Fibroblast of pulmonary artery (primary cell): ENCODE data around the gene HCRTR2.

ENCODE experiments used
- DNase-seq: peaks from one replicate; pipeline ENCODE4 v3.0.0-alpha.2; 2010; ENCODE audit warnings: low read depth
- H3K4me3 ChIP-seq: replicated peaks from 2 replicates; pipeline ENCODE4 v1.5.1; 2011; ENCODE audit warnings: low read depth, mild to moderate bottlenecking, control low read depth, low read length, moderate library complexity
- TF ChIP-seq, protein P1 (sequence below): IDR thresholded peaks from 2 replicates; pipeline ENCODE4 v1.5.1; 2011; ENCODE audit warnings: mild to moderate bottlenecking, control low read depth, low read length, inconsistent platforms; ENCODE audit errors: missing control alignments

Gene HCRTR2

DNA sequence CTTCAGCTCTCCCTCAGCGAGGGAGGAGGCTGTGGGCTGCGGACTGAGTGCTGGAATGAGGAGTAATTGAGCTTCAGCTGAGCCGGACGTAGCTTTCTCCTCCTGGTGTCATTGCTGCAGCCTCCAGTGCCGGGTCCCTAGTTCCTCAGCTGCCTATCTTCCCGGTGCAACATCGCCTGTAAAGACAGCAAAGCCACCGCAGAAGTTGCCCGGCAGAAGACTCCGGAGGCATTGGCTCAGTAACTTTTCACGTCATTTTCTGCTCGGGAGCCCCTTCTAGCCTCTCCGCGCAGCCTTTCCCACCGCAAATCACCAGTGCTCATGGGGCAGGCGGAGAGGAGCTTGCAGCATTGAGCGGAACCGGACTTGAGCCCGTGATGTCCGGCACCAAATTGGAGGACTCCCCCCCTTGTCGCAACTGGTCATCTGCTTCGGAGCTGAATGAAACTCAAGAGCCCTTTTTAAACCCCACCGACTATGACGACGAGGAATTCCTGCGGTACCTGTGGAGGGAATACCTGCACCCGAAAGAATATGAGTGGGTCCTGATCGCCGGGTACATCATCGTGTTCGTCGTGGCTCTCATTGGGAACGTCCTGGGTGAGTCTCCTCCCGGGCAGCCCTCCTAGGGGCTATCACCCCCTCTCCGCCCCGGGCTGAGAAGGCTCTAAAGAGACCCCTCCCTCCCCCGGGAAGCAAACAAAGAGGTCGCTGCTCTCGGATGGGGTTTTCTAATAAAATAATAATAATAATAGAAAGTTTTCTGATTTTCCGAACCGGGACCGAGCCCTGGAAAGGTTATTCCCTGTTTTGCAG lies at the start of gene HCRTR2:
Gene HCRTR2, plus strand, starts transcription at position 305 of the 816 bp plus-strand sequence. Its CDS starts 73 bp downstream, at position 378.
- H3K4me3 ChIP-seq: no peak within 1 kb of the TSS

DNA sequence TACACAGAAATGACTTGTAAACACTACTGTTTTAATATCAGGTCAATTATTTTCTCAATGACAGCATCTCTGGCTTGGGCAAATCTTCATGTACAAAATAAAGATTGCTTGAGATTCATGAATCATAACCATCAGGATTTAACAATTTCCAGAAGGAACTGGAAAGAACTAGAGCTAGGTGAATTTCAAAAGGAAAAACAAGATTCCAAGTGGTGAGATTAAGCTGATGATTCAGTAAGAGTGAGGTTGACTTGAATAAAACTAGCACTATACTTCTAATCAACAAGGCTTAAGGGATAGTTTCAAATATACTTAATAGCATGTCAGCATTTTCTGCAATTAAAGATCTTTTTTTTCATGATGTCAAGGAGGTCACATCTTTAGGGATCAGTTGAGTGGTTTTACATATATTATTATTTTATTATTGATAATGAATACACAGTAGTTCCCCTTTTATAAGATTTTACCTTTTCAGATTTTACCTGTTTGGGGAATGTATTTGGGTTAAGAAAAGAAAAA lies 43.5 kb upstream of the HCRTR2 start:
- TF ChIP-seq, protein P1, sequence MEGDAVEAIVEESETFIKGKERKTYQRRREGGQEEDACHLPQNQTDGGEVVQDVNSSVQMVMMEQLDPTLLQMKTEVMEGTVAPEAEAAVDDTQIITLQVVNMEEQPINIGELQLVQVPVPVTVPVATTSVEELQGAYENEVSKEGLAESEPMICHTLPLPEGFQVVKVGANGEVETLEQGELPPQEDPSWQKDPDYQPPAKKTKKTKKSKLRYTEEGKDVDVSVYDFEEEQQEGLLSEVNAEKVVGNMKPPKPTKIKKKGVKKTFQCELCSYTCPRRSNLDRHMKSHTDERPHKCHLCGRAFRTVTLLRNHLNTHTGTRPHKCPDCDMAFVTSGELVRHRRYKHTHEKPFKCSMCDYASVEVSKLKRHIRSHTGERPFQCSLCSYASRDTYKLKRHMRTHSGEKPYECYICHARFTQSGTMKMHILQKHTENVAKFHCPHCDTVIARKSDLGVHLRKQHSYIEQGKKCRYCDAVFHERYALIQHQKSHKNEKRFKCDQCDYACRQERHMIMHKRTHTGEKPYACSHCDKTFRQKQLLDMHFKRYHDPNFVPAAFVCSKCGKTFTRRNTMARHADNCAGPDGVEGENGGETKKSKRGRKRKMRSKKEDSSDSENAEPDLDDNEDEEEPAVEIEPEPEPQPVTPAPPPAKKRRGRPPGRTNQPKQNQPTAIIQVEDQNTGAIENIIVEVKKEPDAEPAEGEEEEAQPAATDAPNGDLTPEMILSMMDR: no peak
- no peak overlapping the region for H3K4me3 ChIP-seq
- no peak for DNase-seq

More for the DNA sequence above, at the start of gene HCRTR2:
- DNase-seq: no peak
- TF ChIP-seq, protein P1: no peak

DNA sequence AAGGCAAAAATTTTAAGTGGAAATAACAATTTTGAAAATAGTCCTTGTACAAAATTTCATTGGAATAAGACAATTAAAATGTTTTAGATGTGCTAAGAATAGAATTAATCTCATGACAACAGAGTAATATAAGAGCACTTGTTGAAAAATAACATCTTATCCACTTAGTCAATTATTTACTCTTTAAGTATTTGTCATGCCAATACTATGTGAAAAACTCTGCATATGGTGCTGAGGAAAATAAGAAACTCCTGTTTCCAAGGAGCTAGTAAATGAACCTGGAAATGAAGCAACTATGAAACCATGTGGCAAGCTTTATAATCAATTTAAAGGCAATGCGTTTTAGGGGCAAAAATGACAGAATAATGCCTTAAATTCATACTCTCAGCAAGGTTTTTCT lies 42.7 kb upstream of the HCRTR2 start:
- H3K4me3 ChIP-seq: no peak overlapping the region
- no peak for DNase-seq
- TF ChIP-seq, protein P1: no peak

DNA sequence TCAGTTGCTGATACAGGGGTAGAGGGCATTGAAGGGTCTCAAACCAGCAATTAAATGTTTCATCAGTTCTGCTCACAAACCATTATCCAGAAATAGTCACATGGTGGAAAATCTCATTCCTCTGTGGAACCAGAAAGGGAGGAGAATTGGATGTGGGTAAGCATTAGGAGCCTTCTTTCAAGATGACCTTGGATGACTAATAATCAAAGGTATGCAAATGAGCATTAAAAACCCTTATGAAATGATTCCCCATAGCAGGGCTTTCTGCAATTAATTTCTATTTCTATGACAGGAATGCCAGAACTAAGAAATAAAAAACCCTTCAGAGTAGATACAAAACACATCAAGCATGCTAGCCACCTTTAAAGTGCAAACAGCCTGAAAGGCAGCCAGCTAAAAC lies 37.4 kb upstream of the HCRTR2 start:
- TF ChIP-seq, protein P1: no peak
- no peak for DNase-seq
- H3K4me3 ChIP-seq: no peak overlapping the region

DNA sequence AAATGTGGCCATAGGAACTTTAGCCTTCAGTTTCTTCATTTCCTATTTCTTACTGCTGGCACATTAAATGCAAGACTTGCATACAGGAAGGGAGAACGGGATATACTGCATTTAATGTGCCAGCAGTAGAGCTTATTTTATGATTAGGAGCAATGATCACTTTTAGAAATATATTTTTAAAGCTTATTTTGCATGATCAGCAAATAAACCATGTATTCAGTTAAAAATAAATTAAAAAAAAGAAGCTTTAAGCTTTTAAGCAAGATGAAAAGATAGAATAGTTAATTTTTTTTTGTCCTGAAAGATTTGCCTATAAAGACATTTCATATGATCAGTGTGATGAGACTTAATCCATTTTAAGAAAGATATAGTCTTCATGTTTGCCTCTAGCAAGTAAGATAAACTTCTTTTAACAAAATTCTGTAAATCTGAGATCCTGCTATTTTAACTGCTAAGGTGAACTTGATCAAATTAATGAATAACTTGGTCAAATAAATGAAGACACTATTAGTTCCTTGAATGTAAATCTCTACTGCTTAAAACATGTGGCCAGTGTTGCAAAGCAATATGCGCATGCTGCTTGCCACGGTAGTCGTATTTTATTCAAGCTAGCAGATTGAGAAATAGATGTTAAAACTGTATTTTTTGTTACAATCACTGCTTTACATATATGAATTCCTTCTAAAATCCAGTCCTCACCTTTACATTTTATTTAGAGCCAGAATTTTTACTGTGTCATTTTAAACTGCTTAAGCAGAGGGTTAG lies 36.2 kb upstream of the HCRTR2 start:
- no peak overlapping the region for H3K4me3 ChIP-seq
- no peak for DNase-seq
- TF ChIP-seq, protein P1: no peak

DNA sequence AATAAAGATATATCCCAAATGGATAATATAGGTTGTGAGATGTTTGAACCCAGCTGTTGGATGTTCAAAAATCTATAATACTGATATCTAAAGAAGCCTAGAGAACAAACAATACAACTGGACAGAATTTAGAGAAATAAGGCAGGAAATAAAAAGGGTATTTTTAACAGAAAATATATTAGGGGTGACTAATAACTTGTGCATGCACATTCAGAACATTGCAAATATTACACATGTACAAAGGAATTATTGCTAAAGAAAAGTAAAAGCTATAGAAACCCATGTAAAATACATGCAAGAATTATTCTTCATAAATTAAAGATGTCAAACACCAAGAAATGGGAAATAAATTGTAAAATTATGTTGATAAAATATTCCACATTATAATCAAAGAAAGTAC lies 32.7 kb upstream of the HCRTR2 start:
- TF ChIP-seq, protein P1: no peak
- no peak overlapping the region for H3K4me3 ChIP-seq
- peak; percentile 0 for DNase-seq
